ENCODE data around the gene RBM39. TPM values are rescaled to one million over a fixed set of nuclear protein-coding genes. Genes with fewer than 3 reads are reported as not detected.

The RBM39 gene
- total RNA-seq, 1 donor from 2014 or later: 322 TPM

DNA sequence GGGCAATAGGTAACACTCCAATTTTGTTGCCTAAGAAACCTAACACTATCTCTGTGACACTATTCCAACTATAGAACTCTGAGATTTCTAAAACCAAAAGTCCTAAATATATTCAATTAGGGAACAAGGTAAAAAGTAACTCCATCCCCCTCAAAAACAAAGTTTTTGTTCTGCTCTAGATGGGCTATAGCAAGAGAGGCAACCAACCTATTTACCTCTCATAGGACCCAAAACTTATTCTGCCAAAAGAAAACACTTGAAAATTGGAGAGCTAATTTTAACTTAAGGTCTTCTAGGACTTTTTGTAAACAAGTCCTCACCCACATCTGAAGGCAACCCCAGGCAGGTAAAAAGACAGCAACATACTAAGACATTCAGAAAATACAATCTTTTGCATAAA is 7.7 kb downstream of the RBM39 start:
- Histone ChIP-seq H3K36me3 (ENCODE audit: control insufficient read depth, insufficient read depth, low read length) (peaks cover 32% of the 10 kb centered on the region), H3K4me3 (ENCODE audit: low read depth, low read length) (no peak overlapping the region), H3K27me3 (ENCODE audit: control insufficient read depth, insufficient read depth, low read length) (no peaks in the 10 kb centered on the region)
- no peak for DNase-seq (ENCODE audit: low read depth)
- TF ChIP-seq, protein P1, sequence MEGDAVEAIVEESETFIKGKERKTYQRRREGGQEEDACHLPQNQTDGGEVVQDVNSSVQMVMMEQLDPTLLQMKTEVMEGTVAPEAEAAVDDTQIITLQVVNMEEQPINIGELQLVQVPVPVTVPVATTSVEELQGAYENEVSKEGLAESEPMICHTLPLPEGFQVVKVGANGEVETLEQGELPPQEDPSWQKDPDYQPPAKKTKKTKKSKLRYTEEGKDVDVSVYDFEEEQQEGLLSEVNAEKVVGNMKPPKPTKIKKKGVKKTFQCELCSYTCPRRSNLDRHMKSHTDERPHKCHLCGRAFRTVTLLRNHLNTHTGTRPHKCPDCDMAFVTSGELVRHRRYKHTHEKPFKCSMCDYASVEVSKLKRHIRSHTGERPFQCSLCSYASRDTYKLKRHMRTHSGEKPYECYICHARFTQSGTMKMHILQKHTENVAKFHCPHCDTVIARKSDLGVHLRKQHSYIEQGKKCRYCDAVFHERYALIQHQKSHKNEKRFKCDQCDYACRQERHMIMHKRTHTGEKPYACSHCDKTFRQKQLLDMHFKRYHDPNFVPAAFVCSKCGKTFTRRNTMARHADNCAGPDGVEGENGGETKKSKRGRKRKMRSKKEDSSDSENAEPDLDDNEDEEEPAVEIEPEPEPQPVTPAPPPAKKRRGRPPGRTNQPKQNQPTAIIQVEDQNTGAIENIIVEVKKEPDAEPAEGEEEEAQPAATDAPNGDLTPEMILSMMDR (IDR thresholded peaks at IDR 0.05; ENCODE audit: insufficient read depth, low read length, severe bottlenecking): no peak
- FAIRE-seq: no peak

DNA sequence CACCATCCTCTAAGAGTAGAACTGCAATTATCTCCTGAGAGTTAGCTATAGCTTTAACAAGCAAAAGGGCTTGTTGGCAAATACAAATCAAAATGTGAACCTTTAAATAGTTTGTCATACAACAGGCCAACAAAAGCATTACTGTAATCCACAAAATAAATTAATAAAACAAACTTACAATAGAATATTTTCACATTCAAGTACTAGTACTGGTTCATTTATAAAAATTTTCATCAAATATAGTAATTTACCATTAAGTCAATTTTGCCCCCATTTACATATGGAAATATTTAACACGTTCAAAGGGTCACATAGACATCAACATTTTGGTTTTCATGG is 9.4 kb downstream of the RBM39 start:
- TF ChIP-seq, protein P1 (IDR thresholded peaks at IDR 0.05; ENCODE audit: insufficient read depth, low read length, severe bottlenecking): no peak
- Histone ChIP-seq H3K4me3 (ENCODE audit: low read depth, low read length) (no peak overlapping the region), H3K36me3 (ENCODE audit: control insufficient read depth, insufficient read depth, low read length) (peaks cover 29% of the 10 kb centered on the region), H3K27me3 (ENCODE audit: control insufficient read depth, insufficient read depth, low read length) (no peaks in the 10 kb centered on the region)
- FAIRE-seq (no peak), DNase-seq (ENCODE audit: low read depth) (no peak)

DNA sequence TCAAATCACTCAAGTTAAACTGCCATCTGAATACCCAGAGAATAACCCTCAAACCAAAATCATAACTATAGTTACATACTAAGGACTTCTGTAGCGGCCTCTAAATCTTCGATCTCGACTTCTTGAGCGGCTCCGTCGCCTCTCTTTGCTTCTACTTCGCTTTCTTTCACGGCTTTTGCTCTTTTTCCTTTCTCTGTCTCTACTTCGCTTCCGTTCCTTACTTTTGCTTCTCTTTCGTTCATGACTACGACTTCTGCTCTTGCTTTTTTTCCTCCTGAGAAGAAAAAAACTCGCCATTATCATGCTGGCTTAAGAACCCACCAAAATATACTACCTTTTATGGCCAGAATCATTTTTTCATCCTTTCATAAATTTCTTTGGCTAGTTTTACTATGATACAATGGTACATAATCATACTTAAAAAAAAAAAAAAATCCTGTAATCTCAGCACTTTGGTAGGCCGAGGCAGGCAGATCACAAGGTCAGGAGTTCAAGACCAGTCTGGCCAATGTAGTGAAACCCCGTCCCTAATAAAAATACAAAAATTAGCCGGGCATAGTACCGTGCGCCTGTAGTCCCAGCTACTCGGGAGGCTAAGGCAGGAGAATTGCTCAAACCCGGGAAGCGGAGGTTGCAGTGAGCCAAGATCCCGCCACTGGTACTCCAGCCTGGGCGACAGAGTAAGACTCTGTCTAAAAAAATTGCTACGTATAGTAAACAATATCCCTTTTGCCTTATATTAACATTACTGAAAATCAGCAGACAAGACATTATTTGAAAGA is 10.0 kb downstream of the RBM39 start:
- Histone ChIP-seq H3K27me3 (ENCODE audit: control insufficient read depth, insufficient read depth, low read length) (no peaks in the 10 kb centered on the region), H3K36me3 (ENCODE audit: control insufficient read depth, insufficient read depth, low read length) (peaks cover 29% of the 10 kb centered on the region), H3K4me3 (ENCODE audit: low read depth, low read length) (no peak overlapping the region)
- FAIRE-seq: no peak
- DNase-seq (ENCODE audit: low read depth): no peak
- TF ChIP-seq, protein P1 (IDR thresholded peaks at IDR 0.05; ENCODE audit: insufficient read depth, low read length, severe bottlenecking): no peak

DNA sequence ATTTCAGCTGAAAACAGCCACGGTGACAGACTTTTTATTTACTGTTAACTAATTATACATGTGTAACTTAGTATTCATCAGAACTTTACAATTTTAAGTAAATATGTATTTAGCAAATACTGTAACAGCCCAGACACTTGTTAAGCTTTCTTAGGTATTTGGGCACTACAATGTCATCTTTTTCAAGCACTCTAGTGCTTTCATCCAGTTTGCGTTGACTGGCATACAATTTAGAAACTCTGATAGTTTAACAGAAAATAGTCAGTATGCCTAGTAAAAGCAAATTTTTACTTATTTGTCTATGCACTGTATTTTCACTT is 10.6 kb downstream of the RBM39 start:
- Histone ChIP-seq H3K27me3 (ENCODE audit: control insufficient read depth, insufficient read depth, low read length) (no peaks in the 10 kb centered on the region), H3K4me3 (ENCODE audit: low read depth, low read length) (no peak overlapping the region), H3K36me3 (ENCODE audit: control insufficient read depth, insufficient read depth, low read length) (peaks cover 33% of the 10 kb centered on the region)
- FAIRE-seq (no peak), DNase-seq (ENCODE audit: low read depth) (no peak)
- TF ChIP-seq, protein P1 (IDR thresholded peaks at IDR 0.05; ENCODE audit: insufficient read depth, low read length, severe bottlenecking): no peak

DNA sequence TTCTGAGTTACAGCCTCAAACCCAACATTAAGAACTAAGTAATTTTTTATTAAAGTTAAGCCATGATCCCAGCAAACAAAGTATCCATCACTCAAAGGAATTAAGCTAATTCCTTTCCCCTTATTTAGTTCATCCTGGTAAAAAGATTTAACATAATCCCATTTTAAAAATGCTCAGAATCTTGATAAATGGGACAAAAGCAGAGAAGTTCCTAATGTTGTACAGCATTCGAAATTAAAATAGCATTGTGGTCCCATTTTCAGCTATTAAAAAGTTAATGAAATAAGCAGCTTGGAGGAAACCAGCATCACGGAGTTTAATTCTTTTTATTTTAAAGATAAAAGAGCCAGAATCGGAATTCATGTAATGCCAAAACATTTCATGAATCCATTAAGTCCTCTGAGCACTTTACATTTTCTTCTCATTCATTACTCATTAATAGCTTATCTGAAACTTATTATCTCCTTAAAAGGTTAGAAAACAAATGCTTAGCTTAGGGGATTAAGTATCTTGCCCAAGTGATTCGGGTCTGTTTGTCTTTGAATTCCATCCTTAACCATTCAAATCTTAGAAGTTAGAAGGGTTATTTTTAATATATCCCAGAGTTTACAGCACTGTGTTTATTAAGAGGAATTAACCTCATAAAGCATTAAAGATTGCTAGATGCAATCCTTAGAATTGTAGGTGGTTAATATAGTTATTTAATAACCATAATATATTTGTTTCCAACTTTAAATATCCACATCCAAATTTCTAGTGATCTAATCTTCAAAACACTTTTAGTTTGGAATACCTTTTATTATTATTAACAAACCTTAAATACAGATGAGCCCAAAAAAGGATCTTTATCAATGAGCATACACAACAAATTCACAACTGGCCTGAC is 11.2 kb downstream of the RBM39 start:
- TF ChIP-seq, protein P1 (IDR thresholded peaks at IDR 0.05; ENCODE audit: insufficient read depth, low read length, severe bottlenecking): no peak
- FAIRE-seq (no peak), DNase-seq (ENCODE audit: low read depth) (no peak)
- Histone ChIP-seq H3K36me3 (ENCODE audit: control insufficient read depth, insufficient read depth, low read length) (peaks cover 33% of the 10 kb centered on the region), H3K27me3 (ENCODE audit: control insufficient read depth, insufficient read depth, low read length) (no peaks in the 10 kb centered on the region), H3K4me3 (ENCODE audit: low read depth, low read length) (no peak overlapping the region)

All from bronchial epithelial cell (primary cell).